Fibroblast of the conjunctiva (primary cell): ENCODE data around the gene GFI1.

Experiments used
- DNase-seq: peaks from one replicate; pipeline ENCODE4 v3.0.0-alpha.2; 2010; ENCODE audit warnings: low read depth

Gene GFI1

DNA sequence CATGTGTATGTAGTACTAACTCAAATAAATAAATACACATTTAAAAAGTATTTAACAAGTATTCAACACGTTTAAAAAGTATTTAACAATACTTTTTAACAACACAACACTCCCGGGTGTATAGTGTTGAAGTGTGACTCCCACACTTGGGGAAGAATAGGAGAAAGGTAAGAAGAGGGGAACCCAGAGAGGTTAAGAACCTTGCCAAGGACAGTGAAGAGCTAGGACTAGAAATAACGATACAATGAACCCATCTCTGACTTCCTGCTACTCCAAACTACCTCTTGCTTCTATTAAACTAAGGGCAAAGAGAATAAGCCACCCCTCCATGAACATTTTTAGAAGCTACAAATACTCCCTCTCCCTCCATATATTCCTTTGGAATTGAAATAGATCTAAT, 1.7 kb upstream of the GFI1 start:
- no peak for DNase-seq

DNA sequence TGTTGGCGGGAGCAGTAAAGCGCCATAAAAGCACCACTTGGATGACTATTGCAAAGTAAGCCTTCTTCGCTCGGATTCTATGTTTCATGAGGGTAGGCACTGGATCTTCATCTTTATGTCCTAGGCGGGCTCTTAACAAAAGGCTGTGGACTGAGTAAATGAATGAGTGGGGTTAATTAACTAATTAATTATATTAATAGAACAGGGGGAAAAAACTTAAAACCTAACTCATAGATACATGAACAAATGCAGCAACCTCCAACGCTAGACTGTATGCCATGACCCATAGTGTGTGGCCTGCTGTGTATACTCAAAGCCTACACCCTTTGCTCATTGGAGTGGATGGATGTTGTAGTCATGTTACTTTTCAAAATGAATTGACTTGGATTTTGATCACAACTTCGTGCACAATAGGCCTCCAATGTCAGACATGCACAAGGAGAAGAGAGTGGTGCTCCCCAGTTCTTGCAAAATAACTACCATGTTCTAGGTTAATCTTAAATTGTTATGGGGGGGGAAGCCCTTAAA, 417 bp upstream of the GFI1 start:
- DNase-seq: no peak

DNA sequence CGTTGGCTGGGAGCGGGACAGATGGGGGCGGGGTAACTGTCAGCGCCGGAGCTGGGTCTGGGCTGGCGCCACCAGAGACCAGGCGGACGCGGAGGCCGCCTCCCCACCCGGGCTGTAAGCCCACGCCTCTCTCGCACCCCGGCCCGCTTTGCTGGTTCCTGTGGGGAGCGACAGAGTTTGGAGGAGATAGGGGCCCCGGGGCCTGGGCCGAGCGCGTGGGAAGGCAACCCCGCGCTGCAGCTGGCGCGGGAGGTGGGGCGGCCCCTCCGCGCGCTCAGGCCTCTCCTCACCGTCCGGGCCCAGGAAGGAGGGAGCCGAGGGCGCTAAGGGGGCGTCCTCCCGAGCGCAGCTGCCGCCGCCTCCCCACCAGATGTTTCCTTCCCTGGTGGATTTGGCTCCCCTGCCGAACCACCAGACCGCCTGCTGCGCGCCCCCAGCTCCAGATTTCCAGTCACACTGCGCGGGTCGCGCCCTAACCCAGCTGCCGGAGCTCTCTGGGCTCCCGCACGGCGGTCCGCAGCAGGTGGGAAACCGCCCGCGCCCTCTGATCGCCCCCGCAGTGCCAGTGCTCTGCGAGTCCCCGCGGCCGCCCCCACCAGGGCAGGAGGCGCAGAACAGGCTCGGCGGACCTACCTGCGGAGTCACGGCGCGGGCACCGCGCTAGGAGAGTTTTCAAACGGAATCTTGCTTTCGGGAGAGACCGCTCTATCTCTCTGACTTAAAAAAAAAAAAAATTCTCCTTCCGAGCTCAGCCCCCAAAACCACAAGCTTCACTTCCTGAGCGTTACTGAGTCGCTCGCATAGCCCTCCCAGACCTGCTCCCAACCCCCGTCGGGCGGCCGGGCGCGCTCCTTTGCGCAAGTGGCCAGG, 1.1 kb downstream of the GFI1 start:
- no peak for DNase-seq

DNA sequence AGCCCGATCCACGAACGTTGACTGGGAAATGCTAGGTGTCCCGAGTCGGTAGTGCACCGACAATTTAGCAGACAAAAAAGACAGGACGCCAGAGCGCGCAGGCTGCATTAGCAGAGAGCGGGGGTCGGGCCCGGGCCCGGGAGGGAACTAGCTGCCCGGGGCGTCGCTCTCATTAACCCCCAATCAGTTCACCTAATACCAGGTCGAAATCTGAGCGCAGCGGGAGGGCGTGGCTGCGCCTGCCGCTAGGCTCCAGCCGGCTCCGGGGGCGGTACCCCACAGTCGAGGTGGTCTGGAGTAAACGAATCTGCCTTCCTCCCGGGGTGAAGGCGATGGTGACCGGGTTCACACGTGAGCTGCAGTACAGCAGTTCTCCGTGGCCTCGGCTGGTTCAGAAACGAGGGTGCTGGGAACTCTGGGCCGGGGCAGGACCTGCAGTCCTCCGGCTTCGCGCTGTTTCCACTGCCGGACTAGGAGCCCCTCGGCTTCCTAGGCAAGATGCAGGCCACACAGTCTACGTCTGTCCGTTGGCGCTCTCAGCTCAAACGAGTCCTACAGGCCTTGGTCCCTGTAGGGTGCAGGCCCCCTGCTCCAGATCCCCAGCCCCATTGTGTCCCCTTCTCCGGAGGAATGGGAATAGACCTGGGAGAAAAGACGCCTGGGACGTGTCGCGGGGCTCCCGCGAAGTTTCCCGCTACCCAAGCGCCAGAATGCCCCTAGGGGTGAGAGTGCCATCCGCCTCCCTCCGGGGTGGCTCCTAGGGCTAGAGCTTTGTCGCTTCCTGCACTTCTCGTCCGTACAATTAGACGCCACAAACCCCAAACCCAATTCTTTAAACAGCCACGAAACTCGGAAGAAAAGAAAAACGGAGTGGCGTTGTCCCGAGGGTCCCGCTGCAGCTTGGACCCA, 2.0 kb downstream of the GFI1 start:
- DNase-seq: no peak

DNA sequence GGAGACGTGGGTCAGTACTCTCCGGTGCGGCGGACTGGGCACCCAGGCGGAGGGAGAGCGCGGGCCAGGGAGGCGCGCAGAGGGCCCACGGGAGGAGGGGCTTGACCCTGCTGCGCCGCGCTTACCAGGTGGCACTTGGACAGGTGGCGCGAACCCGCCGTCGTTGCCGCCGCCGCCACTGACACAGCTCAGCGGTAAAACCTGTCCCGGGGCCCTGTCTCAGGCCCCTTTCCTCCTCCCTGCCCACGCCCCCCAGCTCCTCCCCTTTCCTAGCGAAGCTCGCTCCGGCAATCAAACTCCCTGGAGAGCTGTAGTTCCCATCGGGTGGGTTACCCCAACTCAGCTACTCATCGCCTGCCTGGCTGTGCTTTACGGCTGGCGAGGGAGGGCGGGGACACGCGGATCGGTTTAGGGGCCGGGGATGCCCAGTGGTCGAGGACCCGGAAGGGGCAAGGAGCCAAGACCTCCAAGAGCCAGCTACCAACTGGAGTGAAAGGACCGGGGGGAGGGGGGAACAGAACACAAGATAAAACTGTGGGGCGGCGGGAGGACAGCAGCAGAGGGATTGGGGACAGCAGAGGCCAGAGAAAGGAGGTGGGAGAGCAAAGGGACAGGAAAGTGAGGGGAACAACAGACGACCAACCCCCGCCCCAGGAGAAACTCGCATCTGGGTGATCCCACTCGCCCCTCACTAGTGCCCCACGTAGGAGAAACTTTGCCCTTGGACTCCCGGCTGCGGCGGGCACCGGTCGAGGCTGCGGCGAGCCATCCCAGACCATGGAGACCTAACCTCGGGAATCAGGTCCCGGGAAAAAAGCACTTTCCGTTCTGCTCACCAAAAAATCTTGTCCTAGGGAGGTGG, 2.9 kb downstream of the GFI1 start:
- DNase-seq: no peak

DNA sequence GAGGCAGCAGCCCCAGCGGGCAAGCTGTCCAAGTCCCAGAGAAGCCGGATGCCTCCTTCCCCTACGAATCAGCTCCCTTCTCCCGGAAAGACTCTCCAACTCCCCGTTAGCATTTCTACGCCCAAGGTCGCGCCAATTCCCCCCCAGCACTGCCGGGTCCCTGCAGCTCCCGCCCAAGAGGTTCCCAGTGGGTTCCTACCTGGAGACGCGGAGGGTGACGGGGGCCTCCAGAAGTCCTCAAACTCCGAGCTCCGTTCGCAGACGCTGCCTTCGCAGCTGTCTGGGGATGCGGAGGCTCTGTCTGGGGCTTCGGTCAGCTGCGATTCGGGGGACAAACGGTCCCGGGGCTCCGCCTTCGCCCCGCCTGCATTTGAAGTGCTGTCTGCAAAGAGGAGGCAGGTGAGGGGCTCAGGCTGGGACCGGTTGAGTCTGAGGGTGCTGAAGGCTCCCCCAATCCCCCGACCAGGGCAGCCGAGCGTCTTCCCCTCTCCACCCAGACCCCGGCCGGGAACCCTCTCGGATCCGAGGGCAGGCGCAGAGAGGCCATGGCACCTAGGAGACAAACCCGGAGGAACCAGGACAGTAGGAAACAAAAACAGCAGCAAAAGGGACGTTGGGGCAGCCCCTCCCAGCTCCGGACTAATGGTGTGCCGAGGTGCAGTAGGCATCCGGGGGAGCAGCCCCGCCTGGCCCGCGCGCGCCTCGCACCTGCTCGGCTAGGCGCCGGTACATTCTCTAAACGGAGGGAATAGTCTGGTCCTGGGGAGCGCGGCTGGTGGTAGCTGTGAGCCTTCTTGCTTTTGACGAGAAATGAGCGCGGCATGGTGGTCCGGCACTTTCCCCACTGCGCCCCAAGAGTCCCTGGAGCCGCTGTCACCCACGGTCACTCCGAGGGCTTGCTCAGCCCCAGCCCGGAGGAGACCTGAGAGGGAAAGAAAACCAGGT, 3.8 kb downstream of the GFI1 start:
- DNase-seq: no peak

DNA sequence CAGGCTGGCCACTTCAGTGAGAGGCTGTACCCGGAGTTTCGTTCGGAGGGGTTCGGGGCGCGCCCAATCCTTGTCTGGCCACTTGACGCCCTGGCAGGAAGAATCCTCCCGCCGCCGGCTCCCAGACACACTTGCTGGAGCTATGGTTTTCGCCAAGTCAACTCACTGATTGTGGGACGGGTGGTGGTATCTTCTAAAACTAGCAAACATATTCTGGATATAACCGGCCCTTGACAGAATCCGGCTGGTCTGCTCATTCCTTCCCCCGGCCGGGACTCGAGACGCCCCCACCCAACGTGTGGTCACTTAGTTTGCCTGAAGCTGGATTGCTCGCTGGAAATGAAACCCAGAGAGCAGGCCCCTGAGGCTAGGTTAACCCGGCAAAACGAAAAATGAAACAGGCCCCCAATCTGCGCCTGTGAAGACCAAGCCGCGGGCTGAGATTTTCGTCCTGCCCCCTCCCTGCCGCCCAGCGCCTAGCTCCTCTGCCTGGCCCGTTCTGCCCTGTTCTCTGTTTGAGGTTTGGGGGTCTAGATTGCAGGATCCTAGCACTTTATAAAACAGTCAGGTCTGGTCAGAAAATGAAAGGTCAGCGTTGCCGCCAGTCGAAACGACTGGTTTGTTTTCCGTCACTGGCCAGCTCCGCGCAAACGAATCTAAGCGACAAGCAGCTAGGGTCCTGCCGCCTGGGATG, 4.6 kb downstream of the GFI1 start:
- DNase-seq: no peak

DNA sequence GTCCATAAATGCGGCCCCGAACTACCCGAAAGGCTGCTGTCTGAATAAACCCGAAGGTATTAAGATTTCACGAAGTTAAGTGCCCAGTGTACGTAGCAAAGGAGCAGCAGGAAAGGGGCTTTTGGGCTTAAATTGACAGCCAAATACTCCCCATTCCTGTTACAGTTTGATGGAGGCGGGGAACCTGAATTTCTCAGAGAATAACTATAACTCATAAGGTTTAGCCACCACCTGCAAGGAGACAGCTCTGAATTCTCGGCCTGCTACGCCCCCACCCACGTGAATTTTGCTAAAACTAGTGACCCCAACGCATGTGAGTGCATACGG, 5.2 kb downstream of the GFI1 start:
- DNase-seq: no peak

DNA sequence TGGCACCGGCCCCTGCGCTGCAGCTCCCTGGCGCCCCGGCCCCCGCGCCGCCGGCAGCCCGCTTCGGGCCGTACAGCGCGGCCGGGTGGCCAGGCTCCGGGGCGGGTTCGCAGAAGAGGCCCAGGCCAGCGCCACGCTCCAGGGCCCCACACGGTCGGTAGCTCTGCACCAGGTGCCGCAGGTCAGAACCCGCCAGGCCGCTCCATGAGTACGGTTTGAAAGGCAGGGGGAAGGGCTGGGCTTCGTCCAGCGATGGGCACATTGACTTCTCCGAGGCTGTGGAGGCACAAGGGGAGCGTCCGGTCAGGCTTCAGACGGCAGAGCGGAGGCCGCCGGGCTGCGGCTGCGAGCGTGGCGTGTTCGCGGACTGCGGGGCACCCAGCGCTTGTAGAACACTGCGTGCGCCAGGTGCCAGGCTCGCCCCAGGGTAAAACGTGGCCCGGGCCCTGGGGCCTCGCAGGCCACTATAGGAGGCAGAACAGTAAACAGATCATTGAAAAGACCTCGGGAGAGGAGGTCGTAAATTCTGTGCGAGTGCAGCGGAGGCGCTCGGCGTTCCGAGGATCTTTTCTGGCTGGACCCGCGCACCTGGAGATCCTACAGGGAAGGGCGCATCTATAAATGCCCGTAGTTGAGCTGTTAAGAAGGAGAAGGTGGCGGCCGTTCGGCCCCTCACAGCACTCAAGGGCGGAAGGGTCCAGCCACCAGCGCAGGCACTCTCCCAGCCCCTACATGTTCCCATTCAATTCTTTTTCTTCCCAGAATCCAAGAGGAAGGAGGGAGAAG, 5.7 kb downstream of the GFI1 start:
- DNase-seq: no peak

DNA sequence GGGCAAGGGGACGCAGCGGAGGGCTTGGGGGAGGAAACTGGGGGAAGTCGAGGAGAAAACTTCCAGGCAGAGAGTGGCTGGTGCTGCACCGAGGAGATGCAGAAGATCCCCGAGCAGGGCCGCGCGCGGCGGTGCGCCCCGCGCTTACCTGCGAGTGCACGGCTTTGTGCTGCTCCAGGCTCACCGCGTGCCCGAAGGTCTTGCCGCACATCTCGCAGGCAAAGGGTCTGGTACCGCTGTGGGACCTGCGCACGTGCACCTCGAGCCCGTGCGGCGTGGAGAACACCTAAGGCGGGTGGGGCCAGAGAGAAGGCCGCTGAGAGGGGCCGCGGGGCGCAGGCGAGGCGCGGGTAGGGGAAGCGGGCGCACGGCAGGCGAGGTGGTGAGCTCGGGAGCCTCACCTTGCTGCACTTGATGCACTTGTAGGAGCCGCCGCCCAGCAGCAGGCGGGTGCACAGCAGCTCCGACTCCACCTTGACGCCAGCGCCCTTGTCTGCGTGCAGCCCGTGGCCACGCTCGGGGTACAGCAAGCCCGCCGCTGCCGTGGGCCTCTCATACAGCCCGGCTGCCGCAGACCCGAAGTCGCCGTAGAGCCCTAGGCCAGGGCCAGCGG, 6.4 kb downstream of the GFI1 start:
- no peak for DNase-seq

DNA sequence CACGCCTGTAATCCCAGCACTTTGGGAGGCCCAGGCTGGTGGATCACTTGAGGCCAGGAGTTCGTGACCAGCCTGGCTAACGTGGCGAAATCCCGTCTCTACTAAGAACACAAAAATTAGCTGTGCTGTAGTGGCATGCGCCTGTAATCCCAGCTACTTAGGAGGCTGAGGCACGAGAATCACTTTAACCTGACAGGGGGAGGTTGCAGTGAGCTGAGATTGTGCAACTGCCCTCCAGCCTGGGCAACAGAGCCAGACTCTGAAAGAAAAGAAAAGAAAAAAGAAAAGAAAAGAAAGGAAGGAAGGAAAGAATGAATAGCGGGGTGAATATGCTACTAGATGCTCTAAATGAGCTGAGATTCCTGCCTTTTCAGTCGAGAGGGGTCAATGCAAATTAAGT, 7.1 kb downstream of the GFI1 start:
- DNase-seq: no peak

DNA sequence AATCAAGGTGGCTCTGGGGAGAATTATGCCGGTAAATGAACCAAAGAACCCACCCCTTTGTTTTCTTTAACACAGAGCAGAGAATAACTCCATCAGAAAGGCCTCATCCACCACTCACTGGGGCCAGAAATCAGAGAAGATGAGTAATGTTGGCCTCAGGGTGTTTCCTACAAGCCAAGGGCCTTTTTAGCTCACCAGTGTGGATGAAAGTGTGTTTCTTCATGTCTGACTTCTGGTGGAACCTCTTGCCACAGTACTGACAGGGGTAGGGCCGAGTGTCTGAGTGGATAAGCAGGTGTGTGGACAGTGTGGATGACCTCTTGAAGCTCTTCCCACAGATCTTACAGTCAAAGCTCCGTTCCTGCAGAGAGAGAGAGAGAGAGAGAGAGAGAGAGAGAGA, 8.3 kb downstream of the GFI1 start:
- no peak for DNase-seq

DNA sequence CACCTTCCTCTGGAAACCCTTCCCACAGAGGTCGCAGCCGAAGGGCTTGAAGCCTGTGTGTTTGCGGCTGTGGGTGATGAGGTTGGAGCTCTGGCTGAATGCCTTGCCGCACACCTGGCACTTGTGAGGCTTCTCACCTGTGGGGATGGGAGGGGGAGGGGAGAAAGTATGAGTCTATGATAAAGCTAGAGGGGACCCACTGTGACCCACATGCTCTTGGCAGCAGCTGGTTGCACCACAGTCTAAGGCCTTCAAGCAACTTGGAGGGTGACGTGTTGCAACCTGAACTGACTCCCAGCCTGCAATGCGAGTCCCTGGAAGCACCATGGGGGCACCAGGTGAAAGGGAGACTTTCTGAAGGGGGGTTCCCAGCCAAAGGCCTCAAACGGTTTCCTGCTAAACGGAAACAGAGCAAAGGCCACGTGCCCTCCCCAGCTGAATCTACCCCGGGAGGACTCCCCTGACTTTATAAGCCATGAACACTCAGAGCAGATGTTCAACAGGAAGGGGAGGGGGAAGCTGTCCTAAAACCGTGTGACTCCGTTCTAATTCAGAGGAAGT, 10.6 kb downstream of the GFI1 start:
- DNase-seq: no peak

DNA sequence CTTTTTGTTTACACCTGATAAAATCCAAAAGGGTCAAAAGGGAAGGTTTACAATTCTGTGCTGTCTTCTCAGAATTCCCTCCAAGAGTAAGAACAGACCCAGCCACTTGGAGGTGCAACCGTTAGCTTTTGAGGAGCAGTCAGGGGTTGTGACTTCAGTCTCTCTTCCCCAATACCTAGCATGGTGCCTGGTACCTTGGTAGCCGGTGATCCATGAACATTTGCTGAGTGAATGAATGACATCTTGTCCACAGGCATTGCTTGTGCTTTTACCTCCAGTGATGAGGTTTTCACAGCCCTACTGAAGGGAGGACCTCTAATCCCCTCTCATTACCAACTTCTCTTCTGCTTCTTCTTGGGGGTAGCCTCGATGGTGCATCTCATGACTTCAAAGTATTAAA, 11.7 kb downstream of the GFI1 start:
- no peak for DNase-seq

DNA sequence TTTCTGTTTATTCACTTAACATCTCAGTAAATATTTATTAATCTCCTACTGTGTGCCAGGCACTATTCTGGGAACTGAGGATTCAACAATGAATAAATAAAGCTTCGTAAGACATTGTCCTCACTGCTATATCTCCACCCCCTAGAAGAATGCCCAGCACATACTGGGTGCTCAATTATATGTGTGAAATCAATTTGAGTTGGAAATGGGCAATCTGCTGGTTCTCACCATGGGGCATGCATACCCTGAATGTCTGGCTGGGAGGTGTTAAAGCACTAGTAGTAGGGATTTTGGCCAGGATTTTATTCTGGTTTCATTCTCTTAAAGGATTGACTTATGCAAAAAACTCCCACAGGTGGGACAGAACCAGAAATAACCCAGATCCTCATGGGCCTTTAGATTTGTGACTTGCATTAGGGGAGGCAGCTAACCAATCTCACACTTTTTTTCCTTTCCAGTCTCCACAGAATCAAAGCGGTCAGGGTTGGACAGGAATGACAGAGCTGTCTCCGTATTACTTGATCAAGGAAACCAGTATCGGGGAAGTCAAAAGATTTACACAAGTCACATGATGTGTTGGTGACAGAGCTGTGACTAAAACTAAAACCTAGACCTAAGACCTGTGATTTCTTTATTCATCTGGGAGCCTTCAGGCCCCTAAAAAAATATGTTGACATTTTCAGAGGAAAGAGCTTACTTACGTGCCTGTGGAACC, 12.8 kb downstream of the GFI1 start:
- DNase-seq: no peak

DNA sequence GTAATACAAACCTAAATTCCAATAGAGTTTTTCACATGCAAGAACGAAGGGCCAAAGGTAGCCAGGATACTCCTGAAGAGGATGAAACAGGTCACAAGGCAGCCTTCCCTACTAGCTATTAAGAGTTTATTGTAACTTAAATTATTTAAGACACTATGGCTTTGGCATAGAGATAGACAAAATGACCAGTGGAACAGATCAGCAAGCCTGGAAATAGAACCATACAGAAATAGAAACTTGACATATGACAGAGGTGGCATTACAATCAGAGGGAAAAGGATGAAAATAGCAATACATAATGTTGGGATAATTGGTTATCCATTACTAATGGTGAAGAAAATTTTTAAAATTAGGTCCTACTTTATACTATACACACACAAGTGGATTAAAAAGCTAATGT, 16.5 kb downstream of the GFI1 start:
- no peak for DNase-seq

DNA sequence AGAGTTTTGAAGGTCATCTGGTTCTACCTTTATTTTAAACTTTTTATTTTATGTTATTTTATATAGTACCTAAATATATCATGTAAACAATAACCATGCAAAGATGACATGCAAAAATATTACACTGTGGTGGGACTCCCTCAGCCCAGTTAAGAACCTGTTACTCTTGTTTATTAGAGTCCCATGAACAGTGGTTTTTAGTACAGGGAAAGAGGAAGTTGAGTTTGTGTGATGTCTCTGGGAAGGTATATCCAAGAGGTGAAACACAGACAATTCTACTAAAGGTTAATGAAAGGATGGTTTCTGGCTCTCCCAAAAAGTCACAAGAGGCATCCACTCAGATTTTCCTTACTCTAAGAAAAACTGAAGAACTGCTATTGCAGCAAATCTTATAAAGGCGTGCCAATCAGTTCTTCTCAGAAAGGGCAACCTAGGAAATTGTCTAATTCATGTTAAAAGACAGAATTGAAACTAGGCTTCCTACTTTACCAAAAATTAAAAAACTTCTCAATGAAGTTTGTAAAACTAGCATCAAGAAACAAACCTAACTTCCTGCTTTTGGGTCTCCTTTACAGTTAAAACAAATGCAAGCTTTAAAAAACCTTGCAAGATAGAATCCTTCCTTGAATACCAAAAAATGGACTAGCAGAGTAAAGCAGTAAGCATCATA, 19.9 kb downstream of the GFI1 start:
- no peak for DNase-seq

DNA sequence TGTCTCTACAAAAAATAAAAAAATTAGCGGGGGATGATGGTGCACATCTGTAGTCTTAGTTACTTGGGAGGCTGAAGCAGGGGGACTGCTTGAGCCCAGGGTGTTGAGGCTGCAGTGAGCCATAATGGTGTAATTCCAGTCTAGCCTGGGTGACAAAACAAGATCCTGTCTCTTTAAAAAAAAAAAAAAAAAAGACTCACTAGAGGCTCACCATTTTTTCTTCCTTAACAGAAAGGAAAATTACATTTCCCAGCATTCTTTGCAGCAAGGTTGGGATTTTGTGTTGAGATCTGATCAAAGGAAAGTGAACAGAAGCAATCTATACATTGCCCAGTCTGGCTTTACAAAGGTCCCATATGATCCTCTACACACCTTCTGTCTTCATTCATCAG, 21.5 kb downstream of the GFI1 start:
- DNase-seq: no peak
